ENCODE results near the gene ZSCAN16.
A peak's percentile ranks its signal among the peaks of the same experiment; 100 is the strongest.

The ZSCAN16 gene

GRCh38 chr6:28134716-28135115 lies 10.3 kb downstream of the ZSCAN16 start:
- no peak for DNase-seq

- DNase-seq: no peak
Observed at GRCh38 chr6:28135393-28135792, 11.0 kb downstream of the ZSCAN16 start.

- peak; percentile 93 for DNase-seq
Observed at GRCh38 chr6:28136585-28137504, 12.4 kb downstream of the ZSCAN16 start.

- peak; percentile 33 for DNase-seq
Observed at GRCh38 chr6:28137505-28137981, 13.1 kb downstream of the ZSCAN16 start.

GRCh38 chr6:28139860-28140543 lies 15.6 kb downstream of the ZSCAN16 start:
- no peak for DNase-seq

- no peak for DNase-seq
Observed at GRCh38 chr6:28140616-28141015, 16.2 kb downstream of the ZSCAN16 start.

- DNase-seq: peak; percentile 94
Observed at GRCh38 chr6:28141500-28142329, 17.3 kb downstream of the ZSCAN16 start, which contains the start of gene ZKSCAN8. Gene ZKSCAN8, plus strand, starts transcription at chr6:28141883. Its CDS starts 6,525 bp downstream, at chr6:28148408.

GRCh38 chr6:28142446-28142845 lies 18.0 kb downstream of the ZSCAN16 start:
- no peak for DNase-seq

- no peak for DNase-seq
Observed at GRCh38 chr6:28145231-28145630, 20.8 kb downstream of the ZSCAN16 start.

GRCh38 chr6:28152531-28152930 lies 28.1 kb downstream of the ZSCAN16 start:
- no peak for DNase-seq

GRCh38 chr6:28153546-28153945 lies 29.1 kb downstream of the ZSCAN16 start:
- no peak for DNase-seq

GRCh38 chr6:28154357-28154756 lies 29.9 kb downstream of the ZSCAN16 start:
- no peak for DNase-seq

- DNase-seq: no peak
Observed at GRCh38 chr6:28158318-28158717, 33.9 kb downstream of the ZSCAN16 start.

- DNase-seq: no peak
Observed at GRCh38 chr6:28159029-28159607, 34.7 kb downstream of the ZSCAN16 start.

GRCh38 chr6:28160233-28160632 lies 35.8 kb downstream of the ZSCAN16 start:
- DNase-seq: no peak

- peak; percentile 79 for DNase-seq
Observed at GRCh38 chr6:28161410-28162079, 37.1 kb downstream of the ZSCAN16 start.

GRCh38 chr6:28165563-28165962 lies 41.2 kb downstream of the ZSCAN16 start:
- no peak for DNase-seq

- DNase-seq: no peak
Observed at GRCh38 chr6:28167068-28167467, 42.7 kb downstream of the ZSCAN16 start.

- no peak for DNase-seq
Observed at GRCh38 chr6:28167926-28168325, 43.5 kb downstream of the ZSCAN16 start.

- DNase-seq: no peak
Observed at GRCh38 chr6:28171271-28171670, 46.9 kb downstream of the ZSCAN16 start.

GRCh38 chr6:28172006-28172405 lies 47.6 kb downstream of the ZSCAN16 start:
- DNase-seq: no peak

GRCh38 chr6:28176373-28176772 lies 52.0 kb downstream of the ZSCAN16 start:
- DNase-seq: no peak

Data from NCI-H2171 treated with DMSO at 0.1 percent for 48 hours (cell line).